CD14-positive monocyte (primary cell): ENCODE results near the gene PAQR5. TPM values are rescaled to one million over a fixed set of nuclear protein-coding genes. Genes with fewer than 3 reads are reported as not detected.

ENCODE experiments used
- DNase-seq, 3 donors: peaks; one replicate each; pipeline ENCODE4 v3.0.0-alpha.2; 2011 to 2022
- H2AFZ ChIP-seq: 2 replicates; pipeline ENCODE4 v1.6.0; 2012; ENCODE audit warnings: mild to moderate bottlenecking, low read depth, low read length, inconsistent platforms; ENCODE audit not compliant: insufficient read depth, poor library complexity, severe bottlenecking
- H3K27ac ChIP-seq, 2 donors: 1 replicate in 1 of 2; 2 replicates in 1 of 2; pipeline ENCODE4 v1.5.1; 2012 to 2013; ENCODE audit warnings: low read length in 2 of 2, control low read depth in 1 of 2, inconsistent platforms in 1 of 2, low read depth in 1 of 2, mild to moderate bottlenecking in 1 of 2
- H3K27me3 ChIP-seq, 2 donors: one replicate each; pipeline versions ENCODE4 v1.6.0 to v1.6.1; 2011 to 2013; ENCODE audit warnings: low read length in 2 of 2; ENCODE audit not compliant: control insufficient read depth in 2 of 2, insufficient read depth in 2 of 2
- H3K36me3 ChIP-seq, 2 donors: replicated peaks in 1 of 2; 1 replicate in 1 of 2; 2 replicates in 1 of 2; pipeline versions ENCODE4 v1.5.1 to v1.6.1; 2012 to 2013; ENCODE audit warnings: low read length in 2 of 2, control low read depth in 1 of 2, inconsistent platforms in 1 of 2, mild to moderate bottlenecking in 1 of 2; ENCODE audit not compliant: insufficient read depth in 2 of 2, control insufficient read depth in 1 of 2
- H3K4me1 ChIP-seq, 2 donors: 1 replicate in 1 of 2; 2 replicates in 1 of 2; pipeline versions ENCODE4 v1.5.1 to v1.6.1; 2012 to 2013; ENCODE audit warnings: low read length in 2 of 2, control low read depth in 1 of 2, inconsistent platforms in 1 of 2, mild to moderate bottlenecking in 1 of 2, moderate library complexity in 1 of 2; ENCODE audit not compliant: insufficient read depth in 2 of 2, control insufficient read depth in 1 of 2
- H3K4me2 ChIP-seq: replicated peaks from 2 replicates; pipeline ENCODE3; 2012; ENCODE audit warnings: low read length, moderate library complexity, mild to moderate bottlenecking; ENCODE audit not compliant: poor library complexity, severe bottlenecking; ENCODE audit errors: extremely low read depth
- H3K4me3 ChIP-seq, 3 experiments: fragments of 200-600 bp in 1 of 3; sonication (generic) in 1 of 3; replicated peaks in 1 of 3; 1 replicate in 2 of 3; 2 replicates in 1 of 3; pipeline ENCODE4 v1.5.1; 2011 to 2013; ENCODE audit warnings: low read length in 3 of 3, mild to moderate bottlenecking in 3 of 3, control low read depth in 2 of 3, low read depth in 2 of 3, inconsistent platforms in 1 of 3, moderate library complexity in 1 of 3
- H3K79me2 ChIP-seq: 2 replicates; pipeline ENCODE4 v1.6.0; 2012; ENCODE audit warnings: mild to moderate bottlenecking, control low read depth, inconsistent platforms, low read length, moderate library complexity; ENCODE audit not compliant: insufficient read depth
- H3K9ac ChIP-seq: 2 replicates; pipeline ENCODE4 v1.6.0; 2017; ENCODE audit warnings: low read length, mild to moderate bottlenecking; ENCODE audit not compliant: insufficient read depth, poor library complexity, severe bottlenecking
- H3K9me3 ChIP-seq, 2 donors: replicated peaks in 1 of 2; 1 replicate in 1 of 2; 2 replicates in 1 of 2; pipeline versions ENCODE4 v1.5.1 to v1.6.1; 2012 to 2013; ENCODE audit warnings: low read length in 2 of 2, control low read depth in 1 of 2; ENCODE audit not compliant: control insufficient read depth in 1 of 2, insufficient read depth in 1 of 2
- H4K20me1 ChIP-seq: 2 replicates; pipeline ENCODE4 v1.6.0; 2012; ENCODE audit warnings: mild to moderate bottlenecking, low read length, control low read depth, moderate library complexity; ENCODE audit not compliant: insufficient read depth
- H3K27ac Mint-ChIP-seq, 7 donors: one replicate each; pipeline ENCODE4 v1.8.0; 2020; ENCODE audit warnings: mild to moderate bottlenecking in 7 of 7, mixed read lengths in 7 of 7, moderate library complexity in 6 of 7, inconsistent platforms in 2 of 7
- H3K27me3 Mint-ChIP-seq, 3 donors: one replicate each; pipeline ENCODE4 v1.8.0; 2021 to 2022; ENCODE audit warnings: low read depth in 3 of 3, mild to moderate bottlenecking in 3 of 3, mixed read lengths in 3 of 3, moderate library complexity in 3 of 3, inconsistent platforms in 1 of 3
- H3K36me3 Mint-ChIP-seq, 2 donors: one replicate each; pipeline ENCODE4 v1.8.0; 2020; ENCODE audit warnings: mixed read lengths in 2 of 2, inconsistent platforms in 1 of 2, mild to moderate bottlenecking in 1 of 2
- H3K4me1 Mint-ChIP-seq: one replicate; pipeline ENCODE4 v1.8.0; 2020; ENCODE audit warnings: mild to moderate bottlenecking, mixed read lengths
- H3K4me3 Mint-ChIP-seq, 2 donors: one replicate each; pipeline ENCODE4 v1.8.0; 2020; ENCODE audit warnings: mild to moderate bottlenecking in 2 of 2, mixed read lengths in 2 of 2, moderate library complexity in 1 of 2
- H3K9me3 Mint-ChIP-seq, 7 donors: one replicate each; pipeline ENCODE4 v1.8.0; 2020 to 2022; ENCODE audit warnings: mixed read lengths in 7 of 7, mild to moderate bottlenecking in 6 of 7, moderate library complexity in 6 of 7, inconsistent platforms in 2 of 7
- CTCF ChIP-seq: fragments of 200-600 bp; IDR thresholded peaks from one replicate; pipeline ENCODE4 v1.8.0; 2022; ENCODE audit warnings: antibody characterized with exemption, mild to moderate bottlenecking
- WGBS: methylation state at CpG from one replicate; pipeline ENCODE4 v1.1.5; 2013; ENCODE audit warnings: missing lambda C conversion rate; ENCODE audit not compliant: insufficient coverage; 5-methylcytosine and 5-hydroxymethylcytosine counted together
- intact Hi-C, 2 donors: fragments of 100-400 bp; cut with micrococcal nuclease; formaldehyde crosslinking; loops; one replicate each; pipeline versions ENCODE4 v1.15.0 to v1.15.1; 2023
- polyA minus RNA-seq: library from RNA; depleted of rRNA, polyadenylated mRNA; stranded (reverse); fragments of >200 nt; gene quantifications from 2 replicates; pipeline ENCODE4 v1.2.3, GENCODE V29; 2012
- polyA plus RNA-seq, 3 donors: library from polyadenylated mRNA; depleted of rRNA in 1 of 3; unstranded in 2 of 3; stranded (reverse) in 1 of 3; fragments of 300-500 nt in 2 of 3; fragments of >200 nt in 1 of 3; fragmentation: Illumina TruSeq in 2 of 3; gene quantifications; 1 replicate in 2 of 3; 2 replicates in 1 of 3; pipeline ENCODE4 v1.2.3, GENCODE V29; 2012 to 2021
- total RNA-seq, 12 experiments: library from RNA in 1 of 12; stranded (reverse) in 1 of 12; fragments of 120-200 nt in 1 of 12; gene quantifications; one replicate each; pipeline ENCODE4 v1.2.4 and lab custom pipeline; 2013 to 2026; ENCODE audit warnings: mixed read lengths in 6 of 12, inconsistent platforms in 1 of 12

PAQR5 gene
- total RNA-seq (2013), result 0.10 TPM
- polyA plus RNA-seq, result not detected
- polyA minus RNA-seq, result not detected in 2 replicates
- total RNA-seq (lab: John Stamatoyannopoulos, UW), result 0 to 2.8 (median 0.12) reads per million in 11 experiments

GRCh38 chr15:69298697-69299441, at the start of gene PAQR5:
PAQR5 (plus strand) TSS chr15:69298912; CDS start chr15:69360081, 61,169 bp downstream.
- H3K4me3 ChIP-seq, result peak within 1 kb of the TSS in 2 of 3 experiments; percentile 2 to 67
- H3K27me3 Mint-ChIP-seq, result peaks cover 44 to 61% (median 53%) of the 10 kb centered on the region in 3 donors
- under 1% methylated on average over 73 of the region's 74 CpGs for WGBS

GRCh38 chr15:69253156-69253555, 45.6 kb upstream of the PAQR5 start:
- Mint-ChIP-seq H3K27me3 (no peaks in the 10 kb centered on the region), H3K4me1 (no peaks in the 10 kb centered on the region), H3K27ac (no peak overlapping the region), H3K4me3 (no peak overlapping the region), H3K36me3 (peaks cover 22 to 28% of the 10 kb centered on the region in 2 donors), H3K9me3 (peaks cover 0 to 1% (median 0%) of the 10 kb centered on the region in 7 donors)
- H4K20me1 ChIP-seq, result no peaks in the 10 kb centered on the region
- no peak overlapping the region for H3K4me3 ChIP-seq
- no CpG with 5 or more reads among the region's 3 CpGs for WGBS
- intact Hi-C loops, result no loop called here
- no peaks in the 10 kb centered on the region for H3K79me2 ChIP-seq
- H3K9me3 ChIP-seq, result no peaks in the 10 kb centered on the region
- H3K27me3 ChIP-seq, result no peaks in the 10 kb centered on the region
- H2AFZ ChIP-seq, result no peak overlapping the region
- H3K36me3 ChIP-seq, result peaks cover 2 to 12% of the 10 kb centered on the region in 2 donors
- DNase-seq, result no peak
- no peak overlapping the region for H3K27ac ChIP-seq
- H3K9ac ChIP-seq, result no peak overlapping the region
- no peak overlapping the region for H3K4me2 ChIP-seq
- TF ChIP-seq CTCF, result no peak
- no peaks in the 10 kb centered on the region for H3K4me1 ChIP-seq

More at GRCh38 chr15:69298697-69299441, at the start of gene PAQR5:
- H3K27ac Mint-ChIP-seq, result no peak within 1 kb of the TSS
- Histone ChIP-seq H3K4me1 (peaks cover 3 to 11% of the 10 kb centered on the region in 2 donors), H3K4me2 (peak within 1 kb of the TSS; percentile 76), H3K36me3 (no peaks in the 10 kb centered on the region), H3K9me3 (peaks cover 0 to 3% of the 10 kb centered on the region in 2 donors), H3K9ac (no peak within 1 kb of the TSS), H3K79me2 (no peaks in the 10 kb centered on the region), H3K27ac (no peak within 1 kb of the TSS), H3K27me3 (peaks cover 17 to 41% of the 10 kb centered on the region in 2 donors), H2AFZ (peak within 1 kb of the TSS; percentile 70), H4K20me1 (no peaks in the 10 kb centered on the region)
- H3K36me3 Mint-ChIP-seq, result peaks cover 0 to 3% of the 10 kb centered on the region in 2 donors
- intact Hi-C loops, result no loop called here
- peaks cover 0 to 10% (median 1%) of the 10 kb centered on the region in 7 donors for H3K9me3 Mint-ChIP-seq
- no peak for DNase-seq
- H3K4me1 Mint-ChIP-seq, result peaks cover 6% of the 10 kb centered on the region
- H3K4me3 Mint-ChIP-seq, result peak within 1 kb of the TSS; percentile 68 to 90
- no peak for TF ChIP-seq CTCF
